Measurements from ENCODE around the gene CUEDC1. TPM values are rescaled to one million over a fixed set of nuclear protein-coding genes. Genes with fewer than 3 reads are reported as not detected.
"Not testable (repeated sequence)": the region's sequence is repeated elsewhere in the genome, so short reads cannot be mapped to it uniquely, and the experiment has no call there.

Gene CUEDC1
- total RNA-seq, 1 experiment from 2014 or later = 27.5 TPM

GRCh38 chr17:57975044-57975443 is 19.8 kb upstream of the CUEDC1 start:
- Histone ChIP-seq H3K4me1 (peaks cover 17% of the 10 kb centered on the region), H3K4me3 (ENCODE audit: low read depth, low read length) (no peak overlapping the region), H3K36me3 (ENCODE audit: control insufficient read depth, insufficient read depth, low read length) (peaks cover 3% of the 10 kb centered on the region), H3K27me3 (replicated peaks; ENCODE audit: control insufficient read depth, insufficient read depth, low read length) (no peaks in the 10 kb centered on the region), H3K9me3 (no peaks in the 10 kb centered on the region)
- H3K9me3 Mint-ChIP-seq (ENCODE audit: unreplicated experiment) = no peaks in the 10 kb centered on the region
- intact Hi-C loops (cut with micrococcal nuclease; ENCODE audit: unreplicated experiment) = no loop called here
- H3K4me3 Mint-ChIP-seq (ENCODE audit: unreplicated experiment) = no peak overlapping the region
- ChIA-PET POLR2A (no interaction called here), CTCF (interaction anchor here (1.0 to 1.8 kb wide), 5 partner anchors 10 to 114 kb away, joined by 3 to 6 read pairs (median 3); no protein-coding TSS in a partner anchor)
- TF ChIP-seq CTCF (IDR thresholded peaks at IDR 0.05; ENCODE audit: insufficient read depth in 1 of 2, low read depth in 1 of 2, low read length in 1 of 2, severe bottlenecking in 1 of 2, unreplicated experiment in 1 of 2) = no peak
- no peak for DNase-seq
- H3K36me3 Mint-ChIP-seq (ENCODE audit: insufficient read depth, unreplicated experiment) = peaks cover 66% of the 10 kb centered on the region
- no peaks in the 10 kb centered on the region for H3K27me3 Mint-ChIP-seq (ENCODE audit: insufficient read depth, unreplicated experiment)
- no TSS peak for BruUV-seq (replicated peaks)
- H3K27ac Mint-ChIP-seq (ENCODE audit: unreplicated experiment) = no peak overlapping the region
- peaks cover 18% of the 10 kb centered on the region for H3K4me1 Mint-ChIP-seq (ENCODE audit: low read depth, unreplicated experiment)

GRCh38 chr17:57974053-57974824 is 19.0 kb upstream of the CUEDC1 start:
- H3K9me3 Mint-ChIP-seq (ENCODE audit: unreplicated experiment); intact Hi-C loops (cut with micrococcal nuclease; ENCODE audit: unreplicated experiment); H3K4me3 Mint-ChIP-seq (ENCODE audit: unreplicated experiment); H3K36me3 ChIP-seq (ENCODE audit: control insufficient read depth, insufficient read depth, low read length); DNase-seq; H3K27me3 Mint-ChIP-seq (ENCODE audit: insufficient read depth, unreplicated experiment); H3K9me3 ChIP-seq; H3K27ac Mint-ChIP-seq (ENCODE audit: unreplicated experiment); POLR2A ChIA-PET; H3K4me3 ChIP-seq (ENCODE audit: low read depth, low read length); H3K27me3 ChIP-seq (replicated peaks; ENCODE audit: control insufficient read depth, insufficient read depth, low read length): not testable (repeated sequence)
- CTCF ChIA-PET = interaction anchor here (1.8 kb wide), 1 partner anchor 82 kb away, joined by 6 read pairs; no protein-coding TSS in a partner anchor
- Mint-ChIP-seq H3K36me3 (ENCODE audit: insufficient read depth, unreplicated experiment) (peaks cover 58% of the 10 kb centered on the region), H3K4me1 (ENCODE audit: low read depth, unreplicated experiment) (peaks cover 17% of the 10 kb centered on the region)
- peaks cover 17% of the 10 kb centered on the region for H3K4me1 ChIP-seq
- TSS peak; percentile 15 for BruUV-seq (replicated peaks)

- Histone ChIP-seq H3K4me1 (peaks cover 17% of the 10 kb centered on the region), H3K36me3 (ENCODE audit: control insufficient read depth, insufficient read depth, low read length) (peaks cover 3% of the 10 kb centered on the region), H3K27me3 (replicated peaks; ENCODE audit: control insufficient read depth, insufficient read depth, low read length) (no peaks in the 10 kb centered on the region), H3K4me3 (ENCODE audit: low read depth, low read length) (no peak overlapping the region), H3K9me3 (no peaks in the 10 kb centered on the region)
- DNase-seq = no peak
- Mint-ChIP-seq H3K9me3 (ENCODE audit: unreplicated experiment) (no peaks in the 10 kb centered on the region), H3K4me1 (ENCODE audit: low read depth, unreplicated experiment) (peaks cover 12% of the 10 kb centered on the region), H3K4me3 (ENCODE audit: unreplicated experiment) (no peak overlapping the region), H3K36me3 (ENCODE audit: insufficient read depth, unreplicated experiment) (peaks cover 37% of the 10 kb centered on the region), H3K27me3 (ENCODE audit: insufficient read depth, unreplicated experiment) (no peaks in the 10 kb centered on the region), H3K27ac (ENCODE audit: unreplicated experiment) (no peak overlapping the region)
- TF ChIP-seq CTCF (IDR thresholded peaks at IDR 0.05; ENCODE audit: insufficient read depth in 1 of 2, low read depth in 1 of 2, low read length in 1 of 2, severe bottlenecking in 1 of 2, unreplicated experiment in 1 of 2) = no peak
- intact Hi-C loops (cut with micrococcal nuclease; ENCODE audit: unreplicated experiment) = no loop called here
- ChIA-PET CTCF (no interaction called here), POLR2A (no interaction called here)
- no TSS peak for BruUV-seq (replicated peaks)
These were observed 16.9 kb upstream of the CUEDC1 start for GRCh38 chr17:57972151-57972550.

Measured in Caco-2 (cell line).